Osteocyte (in vitro differentiated cells): ENCODE data around the gene METTL1. TPM values are rescaled to one million over a fixed set of nuclear protein-coding genes. Genes with fewer than 3 reads are reported as not detected.

Experiments used
- DNase-seq: peaks from one replicate; pipeline ENCODE4 v3.0.0; 2021; ENCODE audit warnings: mixed read lengths; ENCODE audit not compliant: unreplicated experiment; ENCODE audit errors: extremely low spot score
- H3K27ac Mint-ChIP-seq: one replicate; pipeline ENCODE4 v1.8.0; 2021; ENCODE audit warnings: mild to moderate bottlenecking, mixed read lengths; ENCODE audit not compliant: unreplicated experiment
- H3K27me3 Mint-ChIP-seq: one replicate; pipeline ENCODE4 v1.8.0; 2021; ENCODE audit warnings: mixed read lengths; ENCODE audit not compliant: unreplicated experiment
- H3K36me3 Mint-ChIP-seq: one replicate; pipeline ENCODE4 v1.8.0; 2021; ENCODE audit warnings: mixed read lengths; ENCODE audit not compliant: unreplicated experiment
- H3K4me1 Mint-ChIP-seq: one replicate; pipeline ENCODE4 v1.8.0; 2021; ENCODE audit warnings: mixed read lengths; ENCODE audit not compliant: unreplicated experiment
- H3K4me3 Mint-ChIP-seq: one replicate; pipeline ENCODE4 v1.8.0; 2021; ENCODE audit warnings: mild to moderate bottlenecking, moderate library complexity, mixed read lengths; ENCODE audit not compliant: unreplicated experiment
- H3K9me3 Mint-ChIP-seq: one replicate; pipeline ENCODE4 v1.8.0; 2021; ENCODE audit warnings: mixed read lengths; ENCODE audit not compliant: unreplicated experiment
- CTCF ChIP-seq: fragments of 200-600 bp; sonication (generic); IDR thresholded peaks from 2 replicates; pipeline ENCODE4 v1.5.0; 2021; ENCODE audit warnings: antibody characterized with exemption, mild to moderate bottlenecking, moderate library complexity
- total RNA-seq: library from RNA; stranded (reverse); gene quantifications from 2 replicates; pipeline ENCODE4 v1.2.1, GENCODE V29; 2021

METTL1 gene
- total RNA-seq, 1 donor from 2014 or later, result 23.9 TPM

- no peak for TF ChIP-seq CTCF
- no peak overlapping the region for H3K27ac Mint-ChIP-seq
- no peaks in the 10 kb centered on the region for H3K9me3 Mint-ChIP-seq
- H3K27me3 Mint-ChIP-seq, result no peaks in the 10 kb centered on the region
- H3K4me1 Mint-ChIP-seq, result no peaks in the 10 kb centered on the region
- no peak overlapping the region for H3K4me3 Mint-ChIP-seq
- H3K36me3 Mint-ChIP-seq, result peaks cover 44% of the 10 kb centered on the region
- DNase-seq, result no peak
Observed at GRCh38 chr12:57796996-57797395, 25.1 kb upstream of the METTL1 start.

DNA sequence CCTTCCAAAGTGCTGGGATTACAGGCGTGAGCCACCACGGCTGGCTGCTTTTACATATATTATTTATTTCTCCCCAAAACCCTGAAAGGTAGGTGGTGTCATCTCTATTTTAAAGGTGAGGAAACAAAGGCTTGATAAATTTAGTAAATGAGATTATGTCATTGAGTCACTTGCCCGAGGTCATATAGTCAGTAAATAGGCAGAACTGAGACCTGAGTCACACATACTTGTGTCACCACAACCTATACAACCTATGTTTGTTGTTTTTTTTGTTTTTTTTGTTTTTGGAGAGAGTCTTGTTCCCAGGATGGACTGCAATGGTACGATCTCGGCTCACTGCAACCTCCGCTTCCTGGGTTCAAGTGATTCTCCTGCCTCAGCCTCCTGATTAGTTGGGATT, 23.4 kb upstream of the METTL1 start:
- no peak for TF ChIP-seq CTCF
- DNase-seq, result no peak
- H3K27me3 Mint-ChIP-seq, result no peaks in the 10 kb centered on the region
- H3K27ac Mint-ChIP-seq, result no peak overlapping the region
- H3K4me1 Mint-ChIP-seq, result no peaks in the 10 kb centered on the region
- H3K36me3 Mint-ChIP-seq, result peaks cover 42% of the 10 kb centered on the region
- H3K9me3 Mint-ChIP-seq, result no peaks in the 10 kb centered on the region
- no peak overlapping the region for H3K4me3 Mint-ChIP-seq

DNA sequence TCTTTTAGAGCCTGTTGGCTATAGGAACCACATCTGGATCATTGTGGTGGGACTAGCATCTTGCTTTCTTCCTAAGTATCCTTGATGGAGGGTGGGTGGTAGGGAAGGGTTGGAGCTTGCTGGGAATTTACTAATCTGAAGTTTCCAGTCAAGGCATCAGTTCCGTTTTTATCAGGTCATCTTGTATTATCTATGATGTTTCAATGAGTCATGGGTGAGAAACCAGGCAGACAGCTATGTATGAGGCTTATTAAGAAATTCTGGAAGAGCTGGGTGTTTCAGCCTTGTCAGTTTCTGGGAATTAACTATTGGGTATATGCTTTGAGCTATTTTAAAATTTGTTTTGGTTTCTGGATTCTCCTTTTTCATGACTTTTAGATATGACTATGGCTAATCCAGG, 22.0 kb upstream of the METTL1 start:
- Mint-ChIP-seq H3K4me1 (no peaks in the 10 kb centered on the region), H3K27me3 (no peaks in the 10 kb centered on the region), H3K36me3 (peaks cover 36% of the 10 kb centered on the region), H3K4me3 (no peak overlapping the region), H3K27ac (no peak overlapping the region), H3K9me3 (no peaks in the 10 kb centered on the region)
- TF ChIP-seq CTCF, result no peak
- no peak for DNase-seq

- peaks cover 12% of the 10 kb centered on the region for H3K4me1 Mint-ChIP-seq
- H3K36me3 Mint-ChIP-seq, result peaks cover 15% of the 10 kb centered on the region
- H3K27ac Mint-ChIP-seq, result no peak overlapping the region
- peak overlapping the region; percentile 63 for H3K4me3 Mint-ChIP-seq
- H3K27me3 Mint-ChIP-seq, result no peaks in the 10 kb centered on the region
- H3K9me3 Mint-ChIP-seq, result no peaks in the 10 kb centered on the region
- no peak for TF ChIP-seq CTCF
- DNase-seq, result no peak
Observed at GRCh38 chr12:57783861-57784260, 12.0 kb upstream of the METTL1 start.

- H3K4me3 Mint-ChIP-seq, result peak overlapping the region; percentile 97
- no peaks in the 10 kb centered on the region for H3K27me3 Mint-ChIP-seq
- H3K36me3 Mint-ChIP-seq, result peaks cover 11% of the 10 kb centered on the region
- H3K9me3 Mint-ChIP-seq, result no peaks in the 10 kb centered on the region
- H3K4me1 Mint-ChIP-seq, result peaks cover 12% of the 10 kb centered on the region
- DNase-seq, result no peak
- peak overlapping the region; percentile 90 for H3K27ac Mint-ChIP-seq
- TF ChIP-seq CTCF, result no peak
Observed at GRCh38 chr12:57783466-57783801, 11.5 kb upstream of the METTL1 start.
